ENCODE results near the gene SARM1. TPM values are rescaled to one million over a fixed set of nuclear protein-coding genes. Genes with fewer than 3 reads are reported as not detected.

SARM1 gene
- total RNA-seq, 1 donor from 2014 or later, result 12.8 TPM

DNA sequence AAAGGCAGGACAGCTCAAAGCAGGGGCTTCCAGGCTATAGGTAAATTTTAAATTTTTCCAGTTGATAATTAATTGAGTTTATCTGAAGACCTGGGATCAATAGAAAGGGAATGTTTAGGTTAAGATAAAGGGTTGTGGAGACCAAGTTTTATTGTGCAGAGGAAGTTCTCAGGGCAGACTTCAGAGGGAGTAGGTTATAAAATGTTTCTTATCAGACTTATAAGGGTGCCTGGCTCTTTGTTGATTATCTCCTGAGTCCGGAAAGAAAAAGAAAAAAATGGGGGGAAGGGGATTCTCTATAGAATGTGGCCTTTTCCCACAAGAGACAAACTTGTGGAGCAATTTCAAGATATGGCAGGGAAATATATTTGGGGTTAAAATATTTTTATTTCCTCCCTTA, 18.6 kb downstream of the SARM1 start:
- Histone ChIP-seq H3K27me3 (ENCODE audit: insufficient read depth, low read length) (no peaks in the 10 kb centered on the region), H4K20me1 (ENCODE audit: insufficient read depth, low read length) (peaks cover 6% of the 10 kb centered on the region), H3K4me1 (ENCODE audit: insufficient read depth, low read length) (peaks cover 9% of the 10 kb centered on the region), H3K79me2 (ENCODE audit: insufficient read depth, low read length) (no peaks in the 10 kb centered on the region), H3K9me3 (ENCODE audit: insufficient read depth, low read depth, low read length) (no peaks in the 10 kb centered on the region), H3K4me2 (ENCODE audit: low read length) (no peak overlapping the region), H3K27ac (ENCODE audit: low read depth, low read length) (no peak overlapping the region), H3K4me3 (ENCODE audit: insufficient read depth, low read depth, low read length) (no peak overlapping the region), H3K9ac (ENCODE audit: low read length) (no peak overlapping the region), H3K36me3 (ENCODE audit: insufficient read depth, low read length) (peaks cover 5% of the 10 kb centered on the region), H2AFZ (ENCODE audit: low read depth, low read length) (no peak overlapping the region)
- H3K36me3 Mint-ChIP-seq (ENCODE audit: low read depth, unreplicated experiment), result peaks cover 21% of the 10 kb centered on the region
- H3K9me3 Mint-ChIP-seq (ENCODE audit: unreplicated experiment), result no peaks in the 10 kb centered on the region
- FAIRE-seq (no peak), DNase-seq (ENCODE audit: low read depth) (no peak)
- no peak overlapping the region for H3K27ac Mint-ChIP-seq (ENCODE audit: unreplicated experiment)
- peaks cover 13% of the 10 kb centered on the region for H3K4me1 Mint-ChIP-seq (ENCODE audit: low read depth, unreplicated experiment)
- TF ChIP-seq CTCF (IDR thresholded peaks at IDR 0.05; ENCODE audit: insufficient read depth, low read depth, low read length), result no peak
- TF ChIP-seq EZH2 (IDR thresholded peaks at IDR 0.05; ENCODE audit: insufficient read depth, low read length), result no peak
- peaks cover 13% of the 10 kb centered on the region for H3K27me3 Mint-ChIP-seq (ENCODE audit: low read depth, unreplicated experiment)
- no peak overlapping the region for H3K4me3 Mint-ChIP-seq (ENCODE audit: unreplicated experiment)

GRCh38 chr17:28390563-28390962, 19.1 kb downstream of the SARM1 start:
- H3K4me3 Mint-ChIP-seq (ENCODE audit: unreplicated experiment), result no peak overlapping the region
- peaks cover 9% of the 10 kb centered on the region for H3K4me1 ChIP-seq (ENCODE audit: insufficient read depth, low read length)
- H3K79me2 ChIP-seq (ENCODE audit: insufficient read depth, low read length), result no peaks in the 10 kb centered on the region
- H3K27ac Mint-ChIP-seq (ENCODE audit: unreplicated experiment), result no peak overlapping the region
- H3K36me3 Mint-ChIP-seq (ENCODE audit: low read depth, unreplicated experiment), result peaks cover 21% of the 10 kb centered on the region
- H3K27me3 ChIP-seq (ENCODE audit: insufficient read depth, low read length), result no peaks in the 10 kb centered on the region
- no peaks in the 10 kb centered on the region for H3K9me3 ChIP-seq (ENCODE audit: insufficient read depth, low read depth, low read length)
- no peaks in the 10 kb centered on the region for H3K9me3 Mint-ChIP-seq (ENCODE audit: unreplicated experiment)
- DNase-seq (ENCODE audit: low read depth), result no peak
- no peak overlapping the region for H3K27ac ChIP-seq (ENCODE audit: low read depth, low read length)
- H3K9ac ChIP-seq (ENCODE audit: low read length), result no peak overlapping the region
- H3K27me3 Mint-ChIP-seq (ENCODE audit: low read depth, unreplicated experiment), result peaks cover 9% of the 10 kb centered on the region
- H3K4me1 Mint-ChIP-seq (ENCODE audit: low read depth, unreplicated experiment), result peaks cover 17% of the 10 kb centered on the region
- TF ChIP-seq CTCF (IDR thresholded peaks at IDR 0.05; ENCODE audit: insufficient read depth, low read depth, low read length), result no peak
- no peak overlapping the region for H2AFZ ChIP-seq (ENCODE audit: low read depth, low read length)
- no peak overlapping the region for H3K4me3 ChIP-seq (ENCODE audit: insufficient read depth, low read depth, low read length)
- peaks cover 6% of the 10 kb centered on the region for H4K20me1 ChIP-seq (ENCODE audit: insufficient read depth, low read length)
- FAIRE-seq, result no peak
- peaks cover 5% of the 10 kb centered on the region for H3K36me3 ChIP-seq (ENCODE audit: insufficient read depth, low read length)
- no peak overlapping the region for H3K4me2 ChIP-seq (ENCODE audit: low read length)

GRCh38 chr17:28390984-28391383, 19.5 kb downstream of the SARM1 start:
- no peak overlapping the region for H3K9ac ChIP-seq (ENCODE audit: low read length)
- no peak for TF ChIP-seq CTCF (IDR thresholded peaks at IDR 0.05; ENCODE audit: insufficient read depth, low read depth, low read length)
- TF ChIP-seq EZH2 (IDR thresholded peaks at IDR 0.05; ENCODE audit: insufficient read depth, low read length), result no peak
- FAIRE-seq (no peak), DNase-seq (ENCODE audit: low read depth) (no peak)
- Mint-ChIP-seq H3K4me3 (ENCODE audit: unreplicated experiment) (no peak overlapping the region), H3K9me3 (ENCODE audit: unreplicated experiment) (no peaks in the 10 kb centered on the region), H3K4me1 (ENCODE audit: low read depth, unreplicated experiment) (peaks cover 17% of the 10 kb centered on the region), H3K27me3 (ENCODE audit: low read depth, unreplicated experiment) (peaks cover 6% of the 10 kb centered on the region), H3K27ac (ENCODE audit: unreplicated experiment) (no peak overlapping the region), H3K36me3 (ENCODE audit: low read depth, unreplicated experiment) (peaks cover 21% of the 10 kb centered on the region)
- H4K20me1 ChIP-seq (ENCODE audit: insufficient read depth, low read length), result peaks cover 6% of the 10 kb centered on the region
- no peak overlapping the region for H3K4me3 ChIP-seq (ENCODE audit: insufficient read depth, low read depth, low read length)
- no peaks in the 10 kb centered on the region for H3K79me2 ChIP-seq (ENCODE audit: insufficient read depth, low read length)
- H3K4me2 ChIP-seq (ENCODE audit: low read length), result no peak overlapping the region
- peaks cover 5% of the 10 kb centered on the region for H3K36me3 ChIP-seq (ENCODE audit: insufficient read depth, low read length)
- H3K27me3 ChIP-seq (ENCODE audit: insufficient read depth, low read length), result no peaks in the 10 kb centered on the region
- no peaks in the 10 kb centered on the region for H3K9me3 ChIP-seq (ENCODE audit: insufficient read depth, low read depth, low read length)
- no peak overlapping the region for H2AFZ ChIP-seq (ENCODE audit: low read depth, low read length)
- H3K4me1 ChIP-seq (ENCODE audit: insufficient read depth, low read length), result peaks cover 9% of the 10 kb centered on the region
- H3K27ac ChIP-seq (ENCODE audit: low read depth, low read length), result no peak overlapping the region

Measured in astrocyte (in vitro differentiated cells and primary cell).